Trophoblast cell (in vitro differentiated cells and primary cell): ENCODE measurements around the gene AMER2.

Experiments
- DNase-seq, 2 donors: peaks; one replicate each; pipeline ENCODE4 v3.0.0-alpha.2; 2016
- H2AFZ ChIP-seq: 2 replicates; pipeline ENCODE4 v1.6.1; 2013; ENCODE audit warnings: low read length, moderate library complexity, mild to moderate bottlenecking; ENCODE audit not compliant: insufficient read depth, poor library complexity
- H2AK5ac ChIP-seq: 2 replicates; pipeline ENCODE4 v1.6.1; 2013; ENCODE audit warnings: mild to moderate bottlenecking, low read length
- H2BK120ac ChIP-seq: 2 replicates; pipeline ENCODE4 v1.6.1; 2013; ENCODE audit warnings: low read length, mild to moderate bottlenecking, moderate library complexity; ENCODE audit not compliant: insufficient read depth, poor library complexity
- H2BK12ac ChIP-seq: 2 replicates; pipeline ENCODE4 v1.6.1; 2013; ENCODE audit warnings: mild to moderate bottlenecking, low read length, moderate library complexity
- H2BK5ac ChIP-seq: 2 replicates; pipeline ENCODE4 v1.6.1; 2013; ENCODE audit warnings: low read length, low read depth, moderate library complexity, mild to moderate bottlenecking; ENCODE audit not compliant: poor library complexity
- H3K14ac ChIP-seq: 2 replicates; pipeline ENCODE4 v1.6.1; 2013; ENCODE audit warnings: mild to moderate bottlenecking, low read length
- H3K18ac ChIP-seq: 2 replicates; pipeline ENCODE4 v1.6.1; 2013; ENCODE audit warnings: mild to moderate bottlenecking, low read length
- H3K23ac ChIP-seq: 2 replicates; pipeline ENCODE4 v1.6.1; 2013; ENCODE audit warnings: low read length
- H3K27ac ChIP-seq: 2 replicates; pipeline ENCODE4 v1.5.1; 2013; ENCODE audit warnings: low read depth, mild to moderate bottlenecking, inconsistent platforms, low read length, moderate library complexity
- H3K27me3 ChIP-seq: 2 replicates; pipeline ENCODE4 v1.6.1; 2013; ENCODE audit warnings: inconsistent platforms, mild to moderate bottlenecking, low read length, moderate library complexity; ENCODE audit not compliant: insufficient read depth
- H3K36me3 ChIP-seq, 2 experiments: 1 replicate in 1 of 2; 2 replicates in 1 of 2; pipeline ENCODE4 v1.6.1; 2013; ENCODE audit warnings: low read length in 2 of 2, mild to moderate bottlenecking in 2 of 2, moderate library complexity in 1 of 2; ENCODE audit not compliant: insufficient read depth in 2 of 2, control insufficient read depth in 1 of 2
- H3K4ac ChIP-seq: 2 replicates; pipeline ENCODE4 v1.6.1; 2013; ENCODE audit warnings: low read depth, mild to moderate bottlenecking, low read length, moderate library complexity
- H3K4me1 ChIP-seq, 2 experiments: 1 replicate in 1 of 2; 2 replicates in 1 of 2; pipeline ENCODE4 v1.6.1; 2013; ENCODE audit warnings: low read length in 2 of 2, mild to moderate bottlenecking in 2 of 2, moderate library complexity in 1 of 2; ENCODE audit not compliant: insufficient read depth in 2 of 2, control insufficient read depth in 1 of 2
- H3K4me2 ChIP-seq: 2 replicates; pipeline ENCODE4 v1.6.1; 2013; ENCODE audit warnings: inconsistent platforms, mild to moderate bottlenecking, low read length, moderate library complexity
- H3K4me3 ChIP-seq: 2 replicates; pipeline ENCODE4 v1.5.1; 2013; ENCODE audit warnings: mild to moderate bottlenecking, low read depth, low read length, inconsistent platforms
- H3K79me1 ChIP-seq: one replicate; pipeline ENCODE4 v1.6.1; 2013; ENCODE audit warnings: low read length
- H3K79me2 ChIP-seq: 2 replicates; pipeline ENCODE4 v1.6.1; 2013; ENCODE audit warnings: low read length, mild to moderate bottlenecking; ENCODE audit not compliant: control insufficient read depth, insufficient read depth, poor library complexity
- H3K9ac ChIP-seq: 2 replicates; pipeline ENCODE4 v1.6.1; 2013; ENCODE audit warnings: mild to moderate bottlenecking, low read length
- H3K9me3 ChIP-seq: 2 replicates; pipeline ENCODE4 v1.6.1; 2013; ENCODE audit warnings: low read depth, mild to moderate bottlenecking, control low read depth, inconsistent platforms, low read length; ENCODE audit not compliant: insufficient read depth
- H4K12ac ChIP-seq: 2 replicates; pipeline ENCODE4 v1.6.1; 2013; ENCODE audit warnings: low read depth, mild to moderate bottlenecking, low read length, moderate library complexity
- H4K8ac ChIP-seq: 2 replicates; pipeline ENCODE4 v1.6.1; 2013; ENCODE audit warnings: low read depth, mild to moderate bottlenecking, low read length, moderate library complexity
- H4K91ac ChIP-seq: one replicate; pipeline ENCODE4 v1.6.1; 2013; ENCODE audit warnings: low read depth, mild to moderate bottlenecking, low read length, moderate library complexity
- WGBS: extraction: QIAGEN DNeasy Blood & Tissue Kit; methylation state at CpG from one replicate; pipeline ENCODE4 v1.1.7; 2013; ENCODE audit warnings: missing lambda C conversion rate; ENCODE audit not compliant: insufficient read length, insufficient coverage; ENCODE audit errors: extremely low coverage; 5-methylcytosine and 5-hydroxymethylcytosine counted together

The AMER2 gene

DNA sequence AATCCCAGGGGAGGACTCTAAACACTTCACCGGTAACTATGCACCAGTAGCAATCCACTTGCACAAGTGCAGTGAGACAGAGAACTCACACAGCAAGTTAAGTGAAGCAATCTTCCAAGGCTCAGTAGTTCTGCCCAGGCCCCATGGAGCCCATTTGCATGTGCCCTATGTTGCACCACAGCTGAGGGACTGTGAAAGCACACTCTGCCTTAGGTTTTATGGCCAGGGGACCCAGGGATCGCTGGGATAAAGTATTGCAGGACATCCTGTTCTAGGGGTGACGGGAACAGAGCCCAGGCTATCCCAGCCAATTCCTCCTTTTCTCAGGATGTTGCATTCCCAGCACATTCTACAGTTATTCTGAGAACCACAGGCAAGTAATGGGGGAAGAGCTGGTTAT, 6.0 kb upstream of the AMER2 start:
- Histone ChIP-seq H2BK5ac (no peak overlapping the region), H3K9ac (no peak overlapping the region), H4K12ac (no peak overlapping the region), H3K27ac (no peak overlapping the region), H3K27me3 (no peaks in the 10 kb centered on the region), H4K8ac (no peak overlapping the region), H3K4me1 (peaks cover 0 to 2% of the 10 kb centered on the region in 2 experiments), H2BK12ac (no peak overlapping the region), H2AFZ (no peak overlapping the region), H2BK120ac (no peak overlapping the region), H2AK5ac (no peak overlapping the region), H4K91ac (no peak overlapping the region), H3K79me2 (no peaks in the 10 kb centered on the region), H3K23ac (no peak overlapping the region), H3K4ac (no peak overlapping the region), H3K4me3 (no peak overlapping the region), H3K14ac (no peak overlapping the region), H3K9me3 (peaks cover 3% of the 10 kb centered on the region), H3K4me2 (no peak overlapping the region), H3K79me1 (no peaks in the 10 kb centered on the region), H3K18ac (no peak overlapping the region), H3K36me3 (no peaks in the 10 kb centered on the region)
- DNase-seq: no peak
- no CpG with 5 or more reads among the region's 3 CpGs for WGBS

DNA sequence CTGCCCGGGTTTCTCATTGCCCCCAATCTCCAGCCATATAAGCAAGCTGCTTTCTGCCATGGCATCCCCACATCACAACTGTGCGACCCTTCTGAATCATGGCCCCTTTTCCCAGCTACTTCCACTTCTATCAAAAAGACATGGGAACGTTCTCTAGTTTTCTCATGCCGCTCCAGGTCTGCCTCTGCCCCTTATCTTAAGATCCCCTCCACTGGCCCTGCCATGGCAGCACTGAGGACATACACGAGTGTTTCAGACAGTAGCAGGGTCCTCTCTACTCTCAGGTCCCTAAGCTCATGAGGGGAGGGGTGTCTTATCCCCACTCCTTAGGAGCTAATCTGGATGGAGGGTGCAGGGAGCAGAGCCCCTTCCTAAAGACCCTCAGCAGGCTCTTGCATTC, 5.5 kb upstream of the AMER2 start:
- no peak for DNase-seq
- Histone ChIP-seq H3K4ac (no peak overlapping the region), H3K9me3 (peaks cover 3% of the 10 kb centered on the region), H3K9ac (no peak overlapping the region), H2BK120ac (no peak overlapping the region), H3K23ac (no peak overlapping the region), H3K27me3 (no peaks in the 10 kb centered on the region), H3K14ac (no peak overlapping the region), H3K4me3 (no peak overlapping the region), H2AFZ (no peak overlapping the region), H3K18ac (no peak overlapping the region), H4K12ac (no peak overlapping the region), H3K4me1 (peaks cover 0 to 2% of the 10 kb centered on the region in 2 experiments), H3K27ac (no peak overlapping the region), H3K4me2 (no peak overlapping the region), H4K91ac (no peak overlapping the region), H3K36me3 (no peaks in the 10 kb centered on the region), H3K79me2 (no peaks in the 10 kb centered on the region), H2AK5ac (no peak overlapping the region), H4K8ac (no peak overlapping the region), H2BK12ac (no peak overlapping the region), H2BK5ac (no peak overlapping the region), H3K79me1 (no peaks in the 10 kb centered on the region)
- WGBS: no CpG with 5 or more reads among the region's 5 CpGs

DNA sequence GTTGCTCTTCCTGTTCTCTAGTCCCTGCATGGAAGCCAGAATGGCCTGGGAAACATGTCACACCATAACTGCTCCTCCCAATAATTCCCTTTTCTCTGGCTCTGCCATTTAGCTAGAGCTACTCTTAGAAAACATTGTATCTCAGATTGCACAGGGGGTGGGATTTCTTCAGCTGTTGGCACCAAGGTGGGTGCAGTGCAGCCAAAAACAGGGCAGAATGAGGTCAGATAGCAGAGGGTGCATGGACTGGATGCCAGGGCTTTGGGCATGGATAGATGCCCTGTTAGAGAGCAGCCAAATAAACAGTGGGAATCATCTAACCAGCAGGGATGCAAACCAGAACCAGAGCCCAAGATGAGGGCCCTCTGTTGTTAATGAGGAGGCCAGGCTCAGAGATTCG, 4.9 kb upstream of the AMER2 start:
- H3K23ac ChIP-seq: no peak overlapping the region
- H3K4me3 ChIP-seq: no peak overlapping the region
- H3K79me2 ChIP-seq: no peaks in the 10 kb centered on the region
- no peak overlapping the region for H3K14ac ChIP-seq
- no peak overlapping the region for H3K27ac ChIP-seq
- no peaks in the 10 kb centered on the region for H3K79me1 ChIP-seq
- H2AFZ ChIP-seq: no peak overlapping the region
- H3K36me3 ChIP-seq: no peaks in the 10 kb centered on the region
- no peak overlapping the region for H2AK5ac ChIP-seq
- H3K9me3 ChIP-seq: peaks cover 3% of the 10 kb centered on the region
- no peak overlapping the region for H4K91ac ChIP-seq
- no peak overlapping the region for H3K9ac ChIP-seq
- no peaks in the 10 kb centered on the region for H3K27me3 ChIP-seq
- DNase-seq: no peak
- no peak overlapping the region for H2BK12ac ChIP-seq
- no peak overlapping the region for H3K4me2 ChIP-seq
- H4K12ac ChIP-seq: no peak overlapping the region
- no peak overlapping the region for H2BK120ac ChIP-seq
- H4K8ac ChIP-seq: no peak overlapping the region
- no CpG with 5 or more reads among the region's 1 CpG for WGBS
- H3K4ac ChIP-seq: no peak overlapping the region
- no peak overlapping the region for H2BK5ac ChIP-seq
- no peak overlapping the region for H3K18ac ChIP-seq
- H3K4me1 ChIP-seq: peaks cover 0 to 6% of the 10 kb centered on the region in 2 experiments

DNA sequence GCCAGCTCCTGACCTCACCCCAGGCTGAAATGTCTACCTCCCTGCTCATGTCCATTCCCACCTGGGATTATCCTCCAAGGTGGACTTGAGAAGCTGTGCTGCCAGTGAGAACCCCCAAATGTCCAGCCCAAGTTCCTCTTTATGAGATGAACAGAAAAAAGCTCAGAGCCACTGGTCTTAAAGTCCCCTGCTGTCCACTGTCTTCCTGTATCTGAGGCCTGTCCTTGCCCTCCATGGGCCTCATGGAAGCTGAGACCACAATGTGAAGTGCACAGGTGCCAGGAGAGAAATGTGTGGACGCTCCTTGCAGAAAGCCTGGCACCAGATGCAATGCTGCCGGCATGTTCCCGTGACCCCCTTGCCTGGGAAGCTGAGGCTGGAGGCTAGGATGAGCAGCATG, 3.3 kb upstream of the AMER2 start:
- Histone ChIP-seq H3K14ac (no peak overlapping the region), H3K4me2 (no peak overlapping the region), H3K4ac (no peak overlapping the region), H3K4me1 (peaks cover 2 to 8% of the 10 kb centered on the region in 2 experiments), H2BK5ac (no peak overlapping the region), H2AK5ac (no peak overlapping the region), H3K27ac (no peak overlapping the region), H3K9me3 (peaks cover 3% of the 10 kb centered on the region), H3K36me3 (no peaks in the 10 kb centered on the region), H3K4me3 (no peak overlapping the region), H3K79me1 (peaks cover 9% of the 10 kb centered on the region), H4K12ac (no peak overlapping the region), H3K18ac (no peak overlapping the region), H2AFZ (no peak overlapping the region), H3K79me2 (peaks cover 4% of the 10 kb centered on the region), H2BK120ac (no peak overlapping the region), H3K23ac (no peak overlapping the region), H4K8ac (no peak overlapping the region), H4K91ac (no peak overlapping the region), H3K27me3 (peaks cover 3% of the 10 kb centered on the region), H2BK12ac (no peak overlapping the region), H3K9ac (no peak overlapping the region)
- DNase-seq: no peak
- WGBS: no CpG with 5 or more reads among the region's 3 CpGs
